Spleen (tissue), 11 donors: Measurements from ENCODE around the gene STON2. TPM values are rescaled to one million over a fixed set of nuclear protein-coding genes. Genes with fewer than 3 reads are reported as not detected.
"Not testable (repeated sequence)": the region's sequence is repeated elsewhere in the genome, so short reads cannot be mapped to it uniquely, and the experiment has no call there.

Source experiments
- DNase-seq: peaks from one replicate; pipeline ENCODE4 v3.0.0-alpha.2; 2020
- H3K27ac ChIP-seq, 8 donors: fragments of 200-600 bp; sonication (generic) in 7 of 8; 1 replicate in 4 of 8; 2 replicates in 4 of 8; pipeline versions ENCODE4 v1.5.0 to v1.8.0; 2016 to 2021; ENCODE audit warnings: inconsistent platforms in 4 of 8, mild to moderate bottlenecking in 4 of 8, moderate library complexity in 1 of 8
- H3K27me3 ChIP-seq, 7 donors: fragments of 200-600 bp; sonication (generic) in 6 of 7; replicated peaks in 1 of 7; 1 replicate in 4 of 7; 2 replicates in 3 of 7; pipeline versions ENCODE4 v1.5.0 to v1.8.0; 2016 to 2021; ENCODE audit warnings: inconsistent platforms in 3 of 7, mild to moderate bottlenecking in 1 of 7
- H3K36me3 ChIP-seq, 6 donors: fragments of 200-600 bp; sonication (generic) in 5 of 6; 1 replicate in 4 of 6; 2 replicates in 2 of 6; pipeline versions ENCODE4 v1.5.0 to v1.8.0; 2016 to 2021; ENCODE audit warnings: inconsistent platforms in 2 of 6
- H3K4me1 ChIP-seq, 6 donors: fragments of 200-600 bp; sonication (generic) in 5 of 6; 1 replicate in 3 of 6; 2 replicates in 3 of 6; pipeline versions ENCODE4 v1.5.0 to v1.8.0; 2016 to 2021; ENCODE audit warnings: inconsistent platforms in 3 of 6
- H3K4me3 ChIP-seq, 8 donors: fragments of 200-600 bp; sonication (generic) in 7 of 8; 1 replicate in 4 of 8; 2 replicates in 4 of 8; pipeline versions ENCODE4 v1.5.0 to v1.8.0; 2016 to 2021; ENCODE audit warnings: inconsistent platforms in 4 of 8, mild to moderate bottlenecking in 4 of 8, moderate library complexity in 2 of 8
- H3K9me3 ChIP-seq, 8 donors: fragments of 200-600 bp; sonication (generic) in 7 of 8; 1 replicate in 4 of 8; 2 replicates in 4 of 8; pipeline versions ENCODE4 v1.5.0 to v1.8.0; 2016 to 2021; ENCODE audit warnings: inconsistent platforms in 4 of 8
- POLR2A ChIP-seq, 3 donors: fragments of 450-650 bp; IDR thresholded peaks; one replicate each; pipeline ENCODE4 v1.5.1; 2017; ENCODE audit warnings: antibody characterized with exemption in 3 of 3, mild to moderate bottlenecking in 1 of 3
- POLR2AphosphoS5 ChIP-seq, 3 donors: sonication (generic); formaldehyde crosslinking; IDR thresholded peaks; one replicate each; pipeline ENCODE4 v1.5.1; 2017; ENCODE audit warnings: antibody characterized with exemption in 3 of 3
- WGBS, 5 donors: extraction: QIAGEN DNeasy Blood & Tissue Kit in 3 of 5; methylation state at CpG; one replicate each; pipeline versions ENCODE4 v1.1.5 to v1.1.7; 2013 to 2018; 5-methylcytosine and 5-hydroxymethylcytosine counted together
- intact Hi-C: fragments of 100-400 bp; cut with DNase I; formaldehyde crosslinking; loops from one replicate; pipeline ENCODE4 v1.15.0; 2023; ENCODE audit warnings: low total_unique reads
- polyA plus RNA-seq, 3 donors: library from polyadenylated mRNA; stranded (reverse); fragments of 200-250 nt; gene quantifications; one replicate each; pipeline ENCODE4 v1.2.1, GENCODE V29; 2013
- total RNA-seq, 7 donors: library from RNA; depleted of rRNA in 3 of 7; stranded (reverse); fragments of >200 nt in 3 of 7; fragmentation: NEBNext Ultra II Directional in 4 of 7; extraction: Animal tissue kit (Norgen Biotek cat#: 25700) in 4 of 7; gene quantifications; one replicate each; pipeline versions ENCODE4 v1.1.0 to v1.2.1, GENCODE V29; 2016 to 2021
- TF ChIP-seq, protein P1 (sequence below), 11 experiments: fragments of 200-600 bp in 7 of 11; fragments of 450-650 bp in 4 of 11; sonication (generic) in 4 of 11; IDR thresholded peaks in 8 of 11; conservative IDR thresholded peaks in 3 of 11; 1 replicate in 7 of 11; 2 replicates in 4 of 11; pipeline versions ENCODE4 v1.4.0 to v1.8.0; 2016 to 2021; ENCODE audit warnings: antibody characterized with exemption in 11 of 11, inconsistent platforms in 4 of 11, mild to moderate bottlenecking in 1 of 11
- donor health status: healthy with polysubstance abuse.
- donor health status: DM: no; HTN: no; CAD: no; lungs with moderate emphysema.
- donor health status: DM: no; HTN: no; CAD: no.
- donor health status: Bipolar disorder and iron deficiency.
- donor health status: healthy.
- donor health status: DM: no; HTN: no; CAD: no.
- donor health status: DM: yes; HTN: yes; CAD: no.

The STON2 gene
- total and polyA plus RNA-seq, 10 donors = 3.5 to 236 (median 167) TPM

DNA sequence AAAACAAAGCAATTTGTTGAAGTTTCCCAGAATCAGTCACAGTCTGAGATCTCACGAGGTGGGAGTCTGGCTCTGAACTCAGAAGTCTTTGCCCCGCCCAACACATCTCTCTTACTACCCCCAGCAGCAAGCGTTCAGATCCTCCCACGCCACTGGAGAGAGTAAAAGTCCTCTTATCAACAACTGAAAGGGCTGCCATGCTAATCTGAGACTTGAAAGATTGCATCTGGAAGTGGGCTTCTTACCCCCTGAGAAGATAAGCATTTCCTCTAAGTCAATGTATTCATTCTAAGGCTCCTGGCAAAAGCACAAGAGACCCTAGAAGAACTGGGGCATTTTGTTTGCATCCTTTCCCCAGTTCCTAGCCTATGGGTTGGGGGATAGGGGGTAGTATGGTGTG, 34.1 kb upstream of the STON2 start:
- intact Hi-C loops = no loop called here
- Histone ChIP-seq H3K27me3 (peaks cover 0 to 77% (median 22%) of the 10 kb centered on the region in 7 donors), H3K27ac (peak overlapping the region in 3 of 8 donors; percentile 24 to 81 (median 76)), H3K4me1 (peaks cover 0 to 73% (median 33%) of the 10 kb centered on the region in 6 donors), H3K9me3 (no peaks in the 10 kb centered on the region), H3K36me3 (no peaks in the 10 kb centered on the region), H3K4me3 (peak overlapping the region in 6 of 8 donors; percentile 63 to 89 (median 68))
- no peak for DNase-seq
- TF ChIP-seq POLR2A (IDR thresholded peaks at IDR 0.05) = no peak
- TF ChIP-seq, protein P1, sequence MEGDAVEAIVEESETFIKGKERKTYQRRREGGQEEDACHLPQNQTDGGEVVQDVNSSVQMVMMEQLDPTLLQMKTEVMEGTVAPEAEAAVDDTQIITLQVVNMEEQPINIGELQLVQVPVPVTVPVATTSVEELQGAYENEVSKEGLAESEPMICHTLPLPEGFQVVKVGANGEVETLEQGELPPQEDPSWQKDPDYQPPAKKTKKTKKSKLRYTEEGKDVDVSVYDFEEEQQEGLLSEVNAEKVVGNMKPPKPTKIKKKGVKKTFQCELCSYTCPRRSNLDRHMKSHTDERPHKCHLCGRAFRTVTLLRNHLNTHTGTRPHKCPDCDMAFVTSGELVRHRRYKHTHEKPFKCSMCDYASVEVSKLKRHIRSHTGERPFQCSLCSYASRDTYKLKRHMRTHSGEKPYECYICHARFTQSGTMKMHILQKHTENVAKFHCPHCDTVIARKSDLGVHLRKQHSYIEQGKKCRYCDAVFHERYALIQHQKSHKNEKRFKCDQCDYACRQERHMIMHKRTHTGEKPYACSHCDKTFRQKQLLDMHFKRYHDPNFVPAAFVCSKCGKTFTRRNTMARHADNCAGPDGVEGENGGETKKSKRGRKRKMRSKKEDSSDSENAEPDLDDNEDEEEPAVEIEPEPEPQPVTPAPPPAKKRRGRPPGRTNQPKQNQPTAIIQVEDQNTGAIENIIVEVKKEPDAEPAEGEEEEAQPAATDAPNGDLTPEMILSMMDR (IDR thresholded peaks at IDR 0.05 in 8 of 11, conservative IDR thresholded peaks at IDR 0.05 in 3 of 11) = no peak
- TF ChIP-seq POLR2AphosphoS5 (IDR thresholded peaks at IDR 0.05) = no peak
- 49 to 59% (median 54%) methylated on average over 4 of the region's 4 CpGs for WGBS, 5 donors

DNA sequence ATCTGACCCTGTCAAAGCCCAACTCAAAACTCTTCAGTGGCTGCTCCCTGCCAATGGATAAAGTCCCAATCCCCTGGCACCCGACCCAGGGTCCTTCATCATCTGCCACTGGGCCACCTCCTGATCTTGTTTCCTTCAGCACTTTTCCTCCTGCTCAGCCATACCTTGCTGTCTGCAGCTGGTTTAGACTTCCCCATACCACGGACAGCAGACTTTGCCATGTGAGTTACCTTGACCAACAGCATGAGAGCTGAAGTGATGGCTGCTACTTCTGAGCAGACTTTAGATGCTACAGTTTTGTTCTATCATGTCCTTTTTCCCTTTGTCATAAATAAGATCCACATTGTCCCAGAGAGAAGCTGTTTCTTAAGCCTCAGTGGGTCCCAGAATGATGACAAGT, 33.3 kb upstream of the STON2 start:
- TF ChIP-seq POLR2AphosphoS5 (IDR thresholded peaks at IDR 0.05) (no peak), POLR2A (IDR thresholded peaks at IDR 0.05) (no peak)
- TF ChIP-seq, protein P1 (IDR thresholded peaks at IDR 0.05 in 8 of 11, conservative IDR thresholded peaks at IDR 0.05 in 3 of 11) = no peak
- Histone ChIP-seq H3K36me3 (no peaks in the 10 kb centered on the region), H3K4me3 (no peak overlapping the region), H3K27me3 (peaks cover 0 to 69% (median 17%) of the 10 kb centered on the region in 7 donors), H3K4me1 (peaks cover 0 to 78% (median 35%) of the 10 kb centered on the region in 6 donors), H3K27ac (no peak overlapping the region), H3K9me3 (no peaks in the 10 kb centered on the region)
- intact Hi-C loops = no loop called here
- DNase-seq = no peak
- WGBS, 5 donors = 37 to 64% (median 58%) methylated on average over 2 of the region's 2 CpGs

DNA sequence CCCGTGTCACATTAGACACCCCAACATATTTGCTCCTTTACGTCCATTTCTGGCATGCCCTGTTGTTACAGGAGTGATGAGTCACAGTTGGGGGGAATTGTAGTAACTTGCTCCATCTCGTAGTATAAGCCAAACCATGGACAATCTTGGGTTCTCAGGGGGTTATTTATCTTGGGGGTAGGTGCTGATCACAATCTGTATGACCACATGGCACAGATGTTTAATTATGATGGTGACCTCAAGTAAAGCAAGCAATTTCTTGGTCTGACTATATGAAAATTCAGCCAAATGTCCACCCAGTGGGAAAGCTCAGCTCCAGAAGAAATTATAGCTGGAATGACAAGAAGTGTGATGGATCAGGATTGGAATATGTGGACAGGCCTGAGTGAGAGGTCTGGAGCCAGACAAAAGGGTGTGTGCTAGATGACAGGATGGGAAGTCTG, 32.1 kb upstream of the STON2 start:
- peaks cover 0 to 63% (median 17%) of the 10 kb centered on the region in 7 donors for H3K27me3 ChIP-seq
- DNase-seq = no peak
- TF ChIP-seq POLR2AphosphoS5 (IDR thresholded peaks at IDR 0.05) (no peak), POLR2A (IDR thresholded peaks at IDR 0.05) (no peak)
- TF ChIP-seq, protein P1 (IDR thresholded peaks at IDR 0.05 in 8 of 11, conservative IDR thresholded peaks at IDR 0.05 in 3 of 11) = no peak
- no peaks in the 10 kb centered on the region for H3K36me3 ChIP-seq
- intact Hi-C loops = no loop called here
- peaks cover 0 to 87% (median 42%) of the 10 kb centered on the region in 6 donors for H3K4me1 ChIP-seq
- no peak overlapping the region for H3K27ac ChIP-seq
- H3K4me3 ChIP-seq = no peak overlapping the region
- 64 to 85% (median 67%) methylated on average over 3 of the region's 3 CpGs for WGBS, 5 donors
- no peaks in the 10 kb centered on the region for H3K9me3 ChIP-seq

DNA sequence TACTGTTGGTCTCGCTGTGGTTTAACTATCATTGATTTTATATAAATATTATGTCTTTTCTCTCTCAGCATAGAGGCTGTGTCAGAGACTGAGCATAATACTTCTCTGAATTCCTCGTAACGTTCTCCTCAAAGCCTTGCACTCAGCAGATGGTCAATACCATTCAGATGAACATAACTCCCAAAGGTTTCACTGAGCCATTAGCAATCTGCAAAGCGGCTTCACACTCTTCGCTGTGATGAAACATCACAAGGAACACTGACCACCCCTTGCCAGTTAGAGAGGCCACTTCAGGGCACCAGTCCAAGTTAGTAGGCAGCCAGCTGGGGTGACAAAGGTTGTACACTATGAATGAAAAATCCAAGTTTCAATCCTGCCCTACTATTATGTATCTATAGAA, 30.1 kb upstream of the STON2 start:
- H3K27ac ChIP-seq = peak overlapping the region in 1 of 8 donors; percentile 14
- TF ChIP-seq, protein P1 (IDR thresholded peaks at IDR 0.05 in 8 of 11, conservative IDR thresholded peaks at IDR 0.05 in 3 of 11) = no peak
- TF ChIP-seq POLR2AphosphoS5 (IDR thresholded peaks at IDR 0.05) = no peak
- TF ChIP-seq POLR2A (IDR thresholded peaks at IDR 0.05) = no peak
- peaks cover 6 to 85% (median 35%) of the 10 kb centered on the region in 6 donors for H3K4me1 ChIP-seq
- H3K36me3 ChIP-seq = peaks cover 0 to 9% (median 0%) of the 10 kb centered on the region in 6 donors
- H3K27me3 ChIP-seq = peaks cover 0 to 46% (median 8%) of the 10 kb centered on the region in 7 donors
- no peak overlapping the region for H3K4me3 ChIP-seq
- WGBS, 5 donors = 89 to 93% (median 92%) methylated on average over 5 of the region's 5 CpGs
- no peak for DNase-seq
- H3K9me3 ChIP-seq = no peaks in the 10 kb centered on the region
- intact Hi-C loops = no loop called here

DNA sequence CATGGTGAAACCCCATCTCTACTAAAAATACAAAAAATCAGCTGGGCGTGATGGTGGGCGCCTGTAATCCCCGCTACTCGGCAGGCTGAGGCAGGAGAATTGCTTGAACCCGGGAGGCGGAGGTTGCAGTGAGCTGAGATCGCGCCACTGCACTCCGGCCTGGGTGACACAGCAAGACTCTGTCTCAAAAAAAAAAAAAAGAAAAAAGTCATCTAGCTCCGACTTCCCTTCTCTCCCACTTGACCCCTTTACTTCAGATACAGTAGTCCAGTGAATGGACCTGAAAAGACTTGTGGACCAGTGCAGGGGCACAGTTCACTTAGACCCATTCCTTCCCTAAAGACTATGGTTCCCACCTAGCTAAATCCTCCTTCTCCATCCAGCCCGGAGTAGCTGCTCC, 29.6 kb upstream of the STON2 start:
- peaks cover 6 to 85% (median 34%) of the 10 kb centered on the region in 6 donors for H3K4me1 ChIP-seq
- H3K36me3 ChIP-seq, H3K9me3 ChIP-seq, DNase-seq, H3K4me3 ChIP-seq, intact Hi-C loops: not testable (repeated sequence)
- 82 to 94% (median 91%) methylated on average over 11 of the region's 11 CpGs for WGBS, 5 donors
- peaks cover 0 to 41% (median 5%) of the 10 kb centered on the region in 7 donors for H3K27me3 ChIP-seq
- peak overlapping the region in 2 of 8 donors; percentile 14 to 81 for H3K27ac ChIP-seq
